ENCODE results near the gene CDK4. TPM values are rescaled to one million over a fixed set of nuclear protein-coding genes. Genes with fewer than 3 reads are reported as not detected.
A peak's percentile ranks its signal among the peaks of the same experiment; 100 is the strongest.
"Not testable (repeated sequence)": the region's sequence is repeated elsewhere in the genome, so short reads cannot be mapped to it uniquely, and the experiment has no call there.

CDK4 gene
- total RNA-seq, 4 donors from 2014 or later, result 38.5 to 77.4 (median 54.6) TPM

DNA sequence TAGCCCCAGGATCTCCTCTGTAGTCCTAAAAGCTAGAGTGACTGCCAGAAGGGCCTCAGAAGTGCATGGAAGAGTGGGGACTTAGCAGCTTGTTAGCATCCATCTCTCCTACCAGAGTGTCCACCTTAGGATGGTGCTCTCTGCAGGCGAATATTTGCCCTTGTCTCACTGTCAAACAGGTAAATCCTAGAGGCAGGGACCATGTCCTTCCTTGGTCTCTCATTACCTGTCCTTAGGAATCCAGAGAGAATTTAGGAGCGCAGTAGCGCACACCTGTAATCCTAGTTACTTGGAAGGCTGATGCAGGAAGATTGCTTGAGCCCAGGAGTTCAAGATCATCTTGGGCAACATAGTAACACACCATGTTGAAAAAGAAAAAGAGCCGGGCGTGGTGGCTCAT is 35.0 kb downstream of the CDK4 start:
- H3K4me3 ChIP-seq (ENCODE audit: low read depth, poor library complexity, severe bottlenecking), result no peak overlapping the region
- TF ChIP-seq, protein P1, sequence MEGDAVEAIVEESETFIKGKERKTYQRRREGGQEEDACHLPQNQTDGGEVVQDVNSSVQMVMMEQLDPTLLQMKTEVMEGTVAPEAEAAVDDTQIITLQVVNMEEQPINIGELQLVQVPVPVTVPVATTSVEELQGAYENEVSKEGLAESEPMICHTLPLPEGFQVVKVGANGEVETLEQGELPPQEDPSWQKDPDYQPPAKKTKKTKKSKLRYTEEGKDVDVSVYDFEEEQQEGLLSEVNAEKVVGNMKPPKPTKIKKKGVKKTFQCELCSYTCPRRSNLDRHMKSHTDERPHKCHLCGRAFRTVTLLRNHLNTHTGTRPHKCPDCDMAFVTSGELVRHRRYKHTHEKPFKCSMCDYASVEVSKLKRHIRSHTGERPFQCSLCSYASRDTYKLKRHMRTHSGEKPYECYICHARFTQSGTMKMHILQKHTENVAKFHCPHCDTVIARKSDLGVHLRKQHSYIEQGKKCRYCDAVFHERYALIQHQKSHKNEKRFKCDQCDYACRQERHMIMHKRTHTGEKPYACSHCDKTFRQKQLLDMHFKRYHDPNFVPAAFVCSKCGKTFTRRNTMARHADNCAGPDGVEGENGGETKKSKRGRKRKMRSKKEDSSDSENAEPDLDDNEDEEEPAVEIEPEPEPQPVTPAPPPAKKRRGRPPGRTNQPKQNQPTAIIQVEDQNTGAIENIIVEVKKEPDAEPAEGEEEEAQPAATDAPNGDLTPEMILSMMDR (IDR thresholded peaks at IDR 0.05), result no peak
- no peak for TF ChIP-seq POLR2A (IDR thresholded peaks at IDR 0.05)
- peak in 1 of 2 donors; percentile 37 for DNase-seq (ENCODE audit: low spot score in 2 of 2)
- intact Hi-C loops (cut with DNase I; ENCODE audit: low total_unique reads), result no loop called here
- 98 to 100% methylated on average over 5 of the region's 5 CpGs for WGBS, 2 donors

DNA sequence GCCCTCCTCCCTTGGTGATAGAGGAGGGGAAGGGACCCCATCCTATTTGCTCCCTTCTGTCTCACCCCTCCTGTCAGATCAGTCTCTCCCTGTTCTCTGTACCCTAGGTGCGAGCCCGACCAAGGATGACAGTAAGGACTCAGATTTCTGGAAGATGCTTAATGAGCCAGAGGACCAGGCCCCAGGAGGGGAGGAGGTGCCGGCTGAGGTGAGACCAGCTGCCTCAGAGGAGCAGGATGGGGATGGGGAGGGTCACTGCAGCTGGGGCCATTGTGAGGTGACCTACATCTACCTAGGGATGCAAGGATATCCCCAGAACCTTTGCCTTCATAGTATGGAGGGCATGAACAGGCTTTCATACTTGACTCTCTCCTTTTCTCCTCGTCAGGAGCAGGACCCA is 35.8 kb downstream of the CDK4 start:
- H3K4me3 ChIP-seq (ENCODE audit: low read depth, poor library complexity, severe bottlenecking), result no peak overlapping the region
- DNase-seq (ENCODE audit: low spot score in 2 of 2), result no peak
- no peak for TF ChIP-seq POLR2A (IDR thresholded peaks at IDR 0.05)
- TF ChIP-seq, protein P1 (IDR thresholded peaks at IDR 0.05), result no peak
- intact Hi-C loops (cut with DNase I; ENCODE audit: low total_unique reads), result no loop called here
- WGBS, 2 donors, result 94 to 95% methylated on average over 4 of the region's 4 CpGs

DNA sequence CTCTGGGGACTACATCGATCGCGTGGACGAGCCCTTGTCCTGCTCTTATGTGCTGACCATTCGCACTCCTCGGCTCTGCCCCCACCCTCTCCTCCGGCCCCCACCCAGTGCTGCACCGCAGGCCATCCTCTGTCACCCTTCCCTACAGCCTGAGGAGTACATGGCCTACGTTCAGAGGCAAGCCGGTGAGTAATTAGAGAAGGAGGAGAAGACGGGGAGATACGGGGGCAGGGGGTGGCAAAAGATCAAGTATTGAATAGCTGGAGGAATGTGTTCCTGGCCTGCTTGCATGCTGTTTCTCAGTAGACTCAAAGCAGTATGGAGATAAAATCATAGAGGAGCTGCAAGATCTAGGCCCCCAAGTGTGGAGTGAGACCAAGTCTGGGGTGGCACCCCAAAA is 36.3 kb downstream of the CDK4 start:
- TF ChIP-seq, protein P1 (IDR thresholded peaks at IDR 0.05), result no peak
- no peak for TF ChIP-seq POLR2A (IDR thresholded peaks at IDR 0.05)
- no peak overlapping the region for H3K4me3 ChIP-seq (ENCODE audit: low read depth, poor library complexity, severe bottlenecking)
- peak in 1 of 2 donors; percentile 64 for DNase-seq (ENCODE audit: low spot score in 2 of 2)
- 96% methylated on average over 12 of the region's 12 CpGs for WGBS, 2 donors
- intact Hi-C loops (cut with DNase I; ENCODE audit: low total_unique reads), result no loop called here

DNA sequence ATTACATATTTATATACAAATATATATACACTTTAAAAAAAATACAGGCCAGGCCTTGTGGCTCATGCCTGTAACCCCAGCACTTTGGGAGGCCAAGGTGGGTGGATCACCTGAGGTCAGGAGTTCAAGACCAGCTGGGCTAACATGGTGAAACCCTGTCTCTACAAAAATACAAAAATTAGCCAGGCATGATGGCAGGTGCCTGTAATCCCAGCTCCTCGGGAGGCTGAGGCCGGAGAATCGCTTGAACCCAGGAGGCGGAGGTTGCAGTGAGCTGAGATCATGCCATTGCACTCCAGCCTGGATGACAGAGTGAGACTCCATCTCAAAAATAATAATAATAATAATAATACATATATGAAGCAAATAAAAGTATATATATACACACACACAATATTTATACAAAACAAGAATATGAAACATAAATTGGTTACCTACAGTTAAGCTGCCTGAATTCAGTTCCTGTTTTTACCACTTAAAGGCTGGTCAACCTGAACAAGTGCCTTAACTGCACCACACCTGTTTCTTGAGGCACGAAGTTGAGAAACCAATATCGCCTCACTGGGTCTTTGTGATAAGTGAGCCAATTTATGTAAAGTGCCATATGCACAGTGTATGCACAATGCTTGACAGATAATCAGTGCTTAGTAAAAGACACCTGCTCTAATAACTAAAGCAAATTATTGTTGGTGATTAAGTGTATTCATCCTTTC is 36.9 kb downstream of the CDK4 start:
- DNase-seq (ENCODE audit: low spot score in 2 of 2); H3K4me3 ChIP-seq (ENCODE audit: low read depth, poor library complexity, severe bottlenecking); intact Hi-C loops (cut with DNase I; ENCODE audit: low total_unique reads): not testable (repeated sequence)
- WGBS, 2 donors, result 94 to 96% methylated on average over 6 of the region's 6 CpGs

DNA sequence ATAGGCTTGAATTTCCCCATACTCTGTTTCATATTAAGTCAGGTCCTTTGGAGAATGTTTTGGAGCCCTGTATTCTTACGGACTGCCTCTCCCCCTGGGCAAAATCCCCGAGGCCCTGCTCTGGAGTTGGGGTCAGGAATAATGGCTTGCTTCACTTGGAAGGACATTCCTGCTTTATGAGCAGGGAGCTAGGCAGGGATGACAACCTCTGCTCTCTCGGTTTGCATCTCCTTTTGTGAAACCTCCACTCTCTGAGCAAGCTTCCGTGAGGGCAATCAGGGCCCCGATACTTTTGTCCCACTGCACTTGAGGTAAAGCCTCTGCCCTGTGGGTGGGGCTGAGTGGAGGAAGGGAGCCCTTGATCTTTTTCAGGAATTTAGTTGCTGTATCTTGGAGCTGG is 38.9 kb downstream of the CDK4 start:
- TF ChIP-seq POLR2A (IDR thresholded peaks at IDR 0.05), result no peak
- TF ChIP-seq, protein P1 (IDR thresholded peaks at IDR 0.05), result no peak
- no peak overlapping the region for H3K4me3 ChIP-seq (ENCODE audit: low read depth, poor library complexity, severe bottlenecking)
- intact Hi-C loops (cut with DNase I; ENCODE audit: low total_unique reads), result no loop called here
- 81 to 93% methylated on average over 5 of the region's 5 CpGs for WGBS, 2 donors
- DNase-seq (ENCODE audit: low spot score in 2 of 2), result no peak

DNA sequence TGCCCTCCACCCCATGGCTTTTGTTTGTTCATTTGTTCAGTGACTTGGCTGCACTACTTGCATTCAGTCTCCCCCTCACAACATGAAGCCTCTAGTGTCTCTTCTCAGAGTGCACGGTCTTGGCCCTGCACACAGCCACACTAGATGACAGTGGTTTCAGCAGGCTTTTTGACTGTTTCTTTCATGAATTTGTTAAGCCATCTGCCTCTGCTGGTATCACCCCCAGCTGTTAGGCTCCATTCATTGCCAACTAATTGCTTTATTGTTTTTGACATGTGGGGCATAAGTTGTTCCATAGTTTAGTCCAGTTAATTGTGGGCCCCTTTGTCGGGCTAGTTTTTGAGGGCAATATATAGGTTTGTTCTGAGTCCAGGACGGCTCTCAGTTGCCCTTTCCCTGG is 39.4 kb downstream of the CDK4 start:
- intact Hi-C loops (cut with DNase I; ENCODE audit: low total_unique reads), result no loop called here
- WGBS, 2 donors, result 91 to 96% methylated on average over 3 of the region's 3 CpGs
- DNase-seq (ENCODE audit: low spot score in 2 of 2), result no peak
- no peak for TF ChIP-seq POLR2A (IDR thresholded peaks at IDR 0.05)
- TF ChIP-seq, protein P1 (IDR thresholded peaks at IDR 0.05), result no peak
- H3K4me3 ChIP-seq (ENCODE audit: low read depth, poor library complexity, severe bottlenecking), result no peak overlapping the region

Data from lower leg skin (tissue), 4 donors.